ENCODE data around the gene MBNL1.

- TF ChIP-seq CTCF (IDR thresholded peaks at IDR 0.05 in 2 of 3, conservative IDR thresholded peaks at IDR 0.05 in 1 of 3; ENCODE audit: borderline replicate concordance in 1 of 3, insufficient read depth in 1 of 3, low read depth in 2 of 3, low read length in 2 of 3), result no peak
- no peak for TF ChIP-seq RAD21 (IDR thresholded peaks at IDR 0.05; ENCODE audit: low read depth)
- no peak for TF ChIP-seq EZH2 (IDR thresholded peaks at IDR 0.05)
- no peak for TF ChIP-seq POLR2A (IDR thresholded peaks at IDR 0.05; ENCODE audit: borderline replicate concordance, extremely low read depth, insufficient read depth, insufficient read length)
- no peak for TF ChIP-seq REST (IDR thresholded peaks at IDR 0.05; ENCODE audit: low read depth)
- no peak for TF ChIP-seq POLR2AphosphoS5 (IDR thresholded peaks at IDR 0.05; ENCODE audit: low read depth, low read length)
- no peak for TF ChIP-seq MAX (IDR thresholded peaks at IDR 0.05)
- no peak for TF ChIP-seq ZBTB33 (IDR thresholded peaks at IDR 0.05; ENCODE audit: extremely low read depth, insufficient replicate concordance, low read length)
- no peak for TF ChIP-seq ZNF274 (IDR thresholded peaks at IDR 0.05; ENCODE audit: low read depth, low read length)
- TF ChIP-seq YY1 (IDR thresholded peaks at IDR 0.05; ENCODE audit: extremely low read depth, insufficient replicate concordance, low read depth, low read length), result no peak
- TF ChIP-seq EGR1 (IDR thresholded peaks at IDR 0.05; ENCODE audit: low read depth), result no peak
Measured at GRCh38 chr3:152403632-152404066, 134.9 kb downstream of the MBNL1 start.
